SK-N-SH (cell line): Measurements from ENCODE around the gene ZNF646. TPM values are rescaled to one million over a fixed set of nuclear protein-coding genes. Genes with fewer than 3 reads are reported as not detected.

Experiments
- CTCF ChIA-PET: fragments of 300-600, 350-600 bp; formaldehyde crosslinking; extraction: SDS; loops from one replicate; lab custom pipeline; 2021; lab: Yijun Ruan, JAX
- POLR2A ChIA-PET: fragments of 350-600 bp; sonication (Branson Sonifier 250); formaldehyde crosslinking; extraction: SDS; loops from one replicate; lab custom pipeline; 2020; ENCODE audit warnings: antibody characterized with exemption, inconsistent platforms; lab: Yijun Ruan, JAX
- DNase-seq: peaks from one replicate; pipeline ENCODE4 v3.0.0; 2012
- H2AFZ ChIP-seq: fragments of 200-600 bp; sonication (generic); 2 replicates; pipeline ENCODE4 v1.8.1; 2016; ENCODE audit warnings: antibody characterized with exemption, mild to moderate bottlenecking, low read depth
- H3F3A ChIP-seq: fragments of 200-600 bp; sonication (generic); replicated peaks from 2 replicates; pipeline ENCODE3; 2016; ENCODE audit warnings: antibody characterized with exemption, mild to moderate bottlenecking; ENCODE audit not compliant: insufficient read depth
- H3K27ac ChIP-seq, 2 experiments: fragments of 200-500 bp in 1 of 2; fragments of 200-600 bp in 1 of 2; sonication (Bioruptor generic) in 1 of 2; sonication (generic), shearing (Covaris generic) in 1 of 2; 2 replicates each; pipeline versions ENCODE4 v1.5.1 to v1.6.1; 2014 to 2016; ENCODE audit warnings: low read depth in 2 of 2, inconsistent platforms in 1 of 2, low read length in 1 of 2, mild to moderate bottlenecking in 1 of 2, mixed read lengths in 1 of 2
- H3K27me3 ChIP-seq: fragments of 200-600 bp; sonication (generic), shearing (Covaris generic); 2 replicates; pipeline ENCODE4 v1.6.1; 2016; ENCODE audit warnings: mixed run types; ENCODE audit not compliant: insufficient read depth
- H3K36me3 ChIP-seq, 2 experiments: fragments of 200-500 bp in 1 of 2; fragments of 200-600 bp in 1 of 2; sonication (Bioruptor generic) in 1 of 2; sonication (generic) in 1 of 2; replicated peaks in 1 of 2; 2 replicates each; pipeline versions ENCODE3 to v1.5.1; 2014 to 2016; ENCODE audit warnings: low read length in 1 of 2, mild to moderate bottlenecking in 1 of 2; ENCODE audit not compliant: insufficient read depth in 2 of 2, control insufficient read depth in 1 of 2
- H3K4me1 ChIP-seq, 2 experiments: fragments of 200-500 bp in 1 of 2; fragments of 200-600 bp in 1 of 2; sonication (Bioruptor generic) in 1 of 2; sonication (generic), shearing (Covaris generic) in 1 of 2; 2 replicates each; pipeline versions ENCODE4 v1.5.1 to v1.6.1; 2014 to 2016; ENCODE audit warnings: low read depth in 1 of 2, low read length in 1 of 2, mixed run types in 1 of 2; ENCODE audit not compliant: insufficient read depth in 2 of 2, control insufficient read depth in 1 of 2
- H3K4me2 ChIP-seq: fragments of 200-600 bp; sonication (generic), shearing (Covaris generic); 2 replicates; pipeline ENCODE4 v1.6.1; 2017; ENCODE audit warnings: mixed run types
- H3K4me3 ChIP-seq, 2 experiments: fragments of 200-500 bp in 1 of 2; fragments of 200-600 bp in 1 of 2; sonication (Bioruptor generic) in 1 of 2; sonication (generic), shearing (Covaris generic) in 1 of 2; 2 replicates each; pipeline versions ENCODE4 v1.5.1 to v1.8.1; 2014 to 2016; ENCODE audit warnings: low read depth in 2 of 2, inconsistent platforms in 1 of 2, low read length in 1 of 2, mild to moderate bottlenecking in 1 of 2, mixed read lengths in 1 of 2, moderate library complexity in 1 of 2
- H3K79me2 ChIP-seq: fragments of 200-600 bp; sonication (generic); 2 replicates; pipeline ENCODE4 v1.8.1; 2017; ENCODE audit warnings: mild to moderate bottlenecking; ENCODE audit not compliant: insufficient read depth
- H3K9ac ChIP-seq: fragments of 200-600 bp; sonication (generic); 2 replicates; pipeline ENCODE4 v1.6.1; 2017; ENCODE audit warnings: mixed run types
- H3K9me2 ChIP-seq: fragments of 200-600 bp; sonication (generic); 2 replicates; pipeline ENCODE4 v1.6.1; 2017; ENCODE audit warnings: mixed run types
- H3K9me3 ChIP-seq: fragments of 200-600 bp; sonication (generic); 2 replicates; pipeline ENCODE4 v1.6.1; 2017; ENCODE audit warnings: mixed run types, mild to moderate bottlenecking, moderate library complexity
- H4K20me1 ChIP-seq: fragments of 200-600 bp; sonication (generic); 2 replicates; pipeline ENCODE4 v1.6.1; 2017; ENCODE audit warnings: mild to moderate bottlenecking, mixed run types; ENCODE audit not compliant: insufficient read depth
- FOXM1 ChIP-seq: IDR thresholded peaks from 2 replicates; pipeline ENCODE4 v1.4.0; 2012; ENCODE audit warnings: low read depth, mild to moderate bottlenecking
- JUND ChIP-seq: IDR thresholded peaks from 2 replicates; pipeline ENCODE4 v1.4.0; 2012
- NRF1 ChIP-seq: IDR thresholded peaks from 2 replicates; pipeline ENCODE4 v1.6.1; 2012; ENCODE audit warnings: low read depth, mild to moderate bottlenecking, low read length
- RXRA ChIP-seq: IDR thresholded peaks from 2 replicates; pipeline ENCODE4 v1.4.0; 2012; ENCODE audit warnings: low read depth, mild to moderate bottlenecking, borderline replicate concordance
- SIN3A ChIP-seq: IDR thresholded peaks from 2 replicates; pipeline ENCODE4 v1.6.1; 2012; ENCODE audit warnings: low read depth, mild to moderate bottlenecking, low read length, moderate library complexity, borderline replicate concordance
- TAF1 ChIP-seq: IDR thresholded peaks from 2 replicates; pipeline ENCODE4 v1.6.1; 2012; ENCODE audit warnings: low read depth, mild to moderate bottlenecking, low read length, moderate library complexity, borderline replicate concordance
- TCF12 ChIP-seq: IDR thresholded peaks from 2 replicates; pipeline ENCODE4 v1.4.0; 2012
- TEAD4 ChIP-seq: IDR thresholded peaks from 2 replicates; pipeline ENCODE4 v1.4.0; 2012; ENCODE audit warnings: mild to moderate bottlenecking, borderline replicate concordance; ENCODE audit not compliant: insufficient read depth
- WGBS: methylation state at CpG from one replicate; pipeline ENCODE4 v1.1.6; 2017; ENCODE audit warnings: low lambda C conversion rate; 5-methylcytosine and 5-hydroxymethylcytosine counted together
- polyA plus RNA-seq, 3 experiments: library from polyadenylated mRNA; depleted of rRNA; stranded (reverse); fragments of >200 nt; gene quantifications; 2 replicates each; pipeline ENCODE4 v1.2.3, GENCODE V29; 2012
- TF ChIP-seq, protein P1 (sequence below): fragments of 150-350 bp; IDR thresholded peaks from 2 replicates; pipeline ENCODE4 v1.6.1; 2016; ENCODE audit warnings: mild to moderate bottlenecking, low read depth, low read length
- TF ChIP-seq, protein P2 (sequence below): IDR thresholded peaks from 2 replicates; pipeline ENCODE4 v1.6.1; 2012; ENCODE audit warnings: mild to moderate bottlenecking, low read depth, low read length, moderate library complexity
- TF ChIP-seq, protein P3 (sequence below): IDR thresholded peaks from 2 replicates; pipeline ENCODE4 v1.4.0; 2012; ENCODE audit warnings: low read depth
- TF ChIP-seq, protein P4 (sequence below): IDR thresholded peaks from 2 replicates; pipeline ENCODE4 v1.4.0; 2012; ENCODE audit warnings: low read depth, borderline replicate concordance
- TF ChIP-seq, protein P5 (sequence below): fragments of 200-600 bp; sonication (generic); IDR thresholded peaks from 2 replicates; pipeline ENCODE4 v1.6.1; 2017; ENCODE audit warnings: antibody characterized with exemption, mild to moderate bottlenecking, moderate library complexity
- TF ChIP-seq, protein P6 (sequence below): IDR thresholded peaks from 2 replicates; pipeline ENCODE4 v1.4.0; 2012; ENCODE audit warnings: low read depth, borderline replicate concordance

Gene ZNF646
- polyA plus RNA-seq, 1 of the 3 experiments (the other 2 are of a cell fraction) = 3.4 TPM

DNA sequence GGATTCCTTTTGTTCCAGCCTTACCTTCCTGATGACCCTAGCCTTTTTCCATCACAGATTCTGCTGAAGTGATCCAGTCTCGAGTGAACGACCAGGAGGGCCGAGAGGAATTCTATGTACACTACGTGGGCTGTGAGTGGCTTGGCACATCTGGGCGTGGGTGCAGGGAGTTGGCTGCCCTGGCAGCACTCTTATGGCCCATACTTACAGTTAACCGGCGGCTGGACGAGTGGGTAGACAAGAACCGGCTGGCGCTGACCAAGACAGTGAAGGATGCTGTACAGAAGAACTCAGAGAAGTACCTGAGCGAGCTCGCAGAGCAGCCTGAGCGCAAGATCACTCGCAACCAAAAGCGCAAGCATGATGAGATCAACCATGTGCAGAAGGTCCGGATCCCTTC is 45.9 kb downstream of the ZNF646 start:
- Histone ChIP-seq H2AFZ (no peak overlapping the region), H3F3A (peaks cover 6% of the 10 kb centered on the region), H3K36me3 (peaks cover 23 to 43% of the 10 kb centered on the region in 2 experiments), H4K20me1 (peaks cover 5% of the 10 kb centered on the region; the same call in 1 of the 2 replicates), H3K9ac (no peak overlapping the region), H3K9me3 (no peaks in the 10 kb centered on the region), H3K27me3 (no peaks in the 10 kb centered on the region), H3K27ac (no peak overlapping the region), H3K4me3 (no peak overlapping the region), H3K4me2 (no peak overlapping the region), H3K79me2 (peaks cover 40% of the 10 kb centered on the region), H3K9me2 (no peaks in the 10 kb centered on the region), H3K4me1 (peaks cover 6 to 8% of the 10 kb centered on the region in 2 experiments; a peak in 2 of 4 replicates)
- no peak for DNase-seq
- POLR2A ChIA-PET = no interaction called here
- TF ChIP-seq, protein P1, sequence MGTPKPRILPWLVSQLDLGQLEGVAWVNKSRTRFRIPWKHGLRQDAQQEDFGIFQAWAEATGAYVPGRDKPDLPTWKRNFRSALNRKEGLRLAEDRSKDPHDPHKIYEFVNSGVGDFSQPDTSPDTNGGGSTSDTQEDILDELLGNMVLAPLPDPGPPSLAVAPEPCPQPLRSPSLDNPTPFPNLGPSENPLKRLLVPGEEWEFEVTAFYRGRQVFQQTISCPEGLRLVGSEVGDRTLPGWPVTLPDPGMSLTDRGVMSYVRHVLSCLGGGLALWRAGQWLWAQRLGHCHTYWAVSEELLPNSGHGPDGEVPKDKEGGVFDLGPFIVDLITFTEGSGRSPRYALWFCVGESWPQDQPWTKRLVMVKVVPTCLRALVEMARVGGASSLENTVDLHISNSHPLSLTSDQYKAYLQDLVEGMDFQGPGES = no peak
- TF ChIP-seq, protein P2, sequence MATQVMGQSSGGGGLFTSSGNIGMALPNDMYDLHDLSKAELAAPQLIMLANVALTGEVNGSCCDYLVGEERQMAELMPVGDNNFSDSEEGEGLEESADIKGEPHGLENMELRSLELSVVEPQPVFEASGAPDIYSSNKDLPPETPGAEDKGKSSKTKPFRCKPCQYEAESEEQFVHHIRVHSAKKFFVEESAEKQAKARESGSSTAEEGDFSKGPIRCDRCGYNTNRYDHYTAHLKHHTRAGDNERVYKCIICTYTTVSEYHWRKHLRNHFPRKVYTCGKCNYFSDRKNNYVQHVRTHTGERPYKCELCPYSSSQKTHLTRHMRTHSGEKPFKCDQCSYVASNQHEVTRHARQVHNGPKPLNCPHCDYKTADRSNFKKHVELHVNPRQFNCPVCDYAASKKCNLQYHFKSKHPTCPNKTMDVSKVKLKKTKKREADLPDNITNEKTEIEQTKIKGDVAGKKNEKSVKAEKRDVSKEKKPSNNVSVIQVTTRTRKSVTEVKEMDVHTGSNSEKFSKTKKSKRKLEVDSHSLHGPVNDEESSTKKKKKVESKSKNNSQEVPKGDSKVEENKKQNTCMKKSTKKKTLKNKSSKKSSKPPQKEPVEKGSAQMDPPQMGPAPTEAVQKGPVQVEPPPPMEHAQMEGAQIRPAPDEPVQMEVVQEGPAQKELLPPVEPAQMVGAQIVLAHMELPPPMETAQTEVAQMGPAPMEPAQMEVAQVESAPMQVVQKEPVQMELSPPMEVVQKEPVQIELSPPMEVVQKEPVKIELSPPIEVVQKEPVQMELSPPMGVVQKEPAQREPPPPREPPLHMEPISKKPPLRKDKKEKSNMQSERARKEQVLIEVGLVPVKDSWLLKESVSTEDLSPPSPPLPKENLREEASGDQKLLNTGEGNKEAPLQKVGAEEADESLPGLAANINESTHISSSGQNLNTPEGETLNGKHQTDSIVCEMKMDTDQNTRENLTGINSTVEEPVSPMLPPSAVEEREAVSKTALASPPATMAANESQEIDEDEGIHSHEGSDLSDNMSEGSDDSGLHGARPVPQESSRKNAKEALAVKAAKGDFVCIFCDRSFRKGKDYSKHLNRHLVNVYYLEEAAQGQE = no peak
- TF ChIP-seq, protein P3, sequence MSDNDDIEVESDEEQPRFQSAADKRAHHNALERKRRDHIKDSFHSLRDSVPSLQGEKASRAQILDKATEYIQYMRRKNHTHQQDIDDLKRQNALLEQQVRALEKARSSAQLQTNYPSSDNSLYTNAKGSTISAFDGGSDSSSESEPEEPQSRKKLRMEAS = no peak
- TF ChIP-seq, protein P4, sequence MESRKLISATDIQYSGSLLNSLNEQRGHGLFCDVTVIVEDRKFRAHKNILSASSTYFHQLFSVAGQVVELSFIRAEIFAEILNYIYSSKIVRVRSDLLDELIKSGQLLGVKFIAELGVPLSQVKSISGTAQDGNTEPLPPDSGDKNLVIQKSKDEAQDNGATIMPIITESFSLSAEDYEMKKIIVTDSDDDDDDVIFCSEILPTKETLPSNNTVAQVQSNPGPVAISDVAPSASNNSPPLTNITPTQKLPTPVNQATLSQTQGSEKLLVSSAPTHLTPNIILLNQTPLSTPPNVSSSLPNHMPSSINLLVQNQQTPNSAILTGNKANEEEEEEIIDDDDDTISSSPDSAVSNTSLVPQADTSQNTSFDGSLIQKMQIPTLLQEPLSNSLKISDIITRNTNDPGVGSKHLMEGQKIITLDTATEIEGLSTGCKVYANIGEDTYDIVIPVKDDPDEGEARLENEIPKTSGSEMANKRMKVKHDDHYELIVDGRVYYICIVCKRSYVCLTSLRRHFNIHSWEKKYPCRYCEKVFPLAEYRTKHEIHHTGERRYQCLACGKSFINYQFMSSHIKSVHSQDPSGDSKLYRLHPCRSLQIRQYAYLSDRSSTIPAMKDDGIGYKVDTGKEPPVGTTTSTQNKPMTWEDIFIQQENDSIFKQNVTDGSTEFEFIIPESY = no peak
- CTCF ChIA-PET = interaction anchor here (1.4 to 4.1 kb wide), 2 partner anchors 23 to 135 kb away, joined by 4 to 30 read pairs; no protein-coding TSS in a partner anchor
- 96% methylated on average over 15 of the region's 16 CpGs for WGBS

DNA sequence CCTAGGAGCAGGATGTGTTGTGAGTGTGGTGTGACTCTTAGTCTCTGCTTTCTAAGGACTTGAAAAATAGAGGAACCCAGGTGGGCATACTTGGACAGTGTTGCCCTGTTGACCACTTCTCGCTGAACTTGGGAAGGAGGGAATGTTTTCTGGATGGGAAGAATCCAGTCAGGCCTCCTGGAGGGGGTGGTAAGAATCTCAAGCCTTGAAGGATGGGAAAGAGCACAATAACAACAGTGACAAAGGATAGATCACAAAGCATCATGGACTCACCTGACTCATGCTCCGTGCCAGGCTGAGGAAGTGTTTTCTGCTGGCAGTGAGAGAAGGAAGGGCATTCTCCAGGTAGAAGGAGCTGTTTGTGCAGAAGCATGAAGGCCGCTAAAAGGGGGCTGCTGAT is 51.6 kb downstream of the ZNF646 start:
- H3K36me3 ChIP-seq = peaks cover 18 to 23% of the 10 kb centered on the region in 2 experiments
- peaks cover under 1% of the 10 kb centered on the region; the same call in 1 of the 2 replicates for H3K79me2 ChIP-seq
- no peak overlapping the region for H3K4me3 ChIP-seq
- ChIA-PET POLR2A (interaction anchor here (2.8 kb wide), 1 partner anchor 9 kb away, joined by 12 read pairs; the partner anchor contains the start of gene KAT8), CTCF (interaction anchor here (1.3 kb wide), 1 partner anchor 16 kb away, joined by 4 read pairs; no protein-coding TSS in a partner anchor)
- no peaks in the 10 kb centered on the region for H3K9me3 ChIP-seq
- H3K4me1 ChIP-seq = no peaks in the 10 kb centered on the region
- no peak for DNase-seq
- H3K4me2 ChIP-seq = no peak overlapping the region
- no peaks in the 10 kb centered on the region for H3K9me2 ChIP-seq
- no peak overlapping the region for H2AFZ ChIP-seq
- 95% methylated on average over 3 of the region's 3 CpGs for WGBS
- peaks cover 3% of the 10 kb centered on the region for H3F3A ChIP-seq
- no peak overlapping the region for H3K9ac ChIP-seq
- H3K27me3 ChIP-seq = no peaks in the 10 kb centered on the region
- H4K20me1 ChIP-seq = no peaks in the 10 kb centered on the region
- H3K27ac ChIP-seq = no peak overlapping the region
- no peak for TF ChIP-seq TEAD4
- TF ChIP-seq TAF1 = no peak
- TF ChIP-seq, protein P4 = no peak
- no peak for TF ChIP-seq NRF1
- no peak for TF ChIP-seq SIN3A
- no peak for TF ChIP-seq RXRA
- no peak for TF ChIP-seq FOXM1
- no peak for TF ChIP-seq TCF12
- TF ChIP-seq, protein P5, sequence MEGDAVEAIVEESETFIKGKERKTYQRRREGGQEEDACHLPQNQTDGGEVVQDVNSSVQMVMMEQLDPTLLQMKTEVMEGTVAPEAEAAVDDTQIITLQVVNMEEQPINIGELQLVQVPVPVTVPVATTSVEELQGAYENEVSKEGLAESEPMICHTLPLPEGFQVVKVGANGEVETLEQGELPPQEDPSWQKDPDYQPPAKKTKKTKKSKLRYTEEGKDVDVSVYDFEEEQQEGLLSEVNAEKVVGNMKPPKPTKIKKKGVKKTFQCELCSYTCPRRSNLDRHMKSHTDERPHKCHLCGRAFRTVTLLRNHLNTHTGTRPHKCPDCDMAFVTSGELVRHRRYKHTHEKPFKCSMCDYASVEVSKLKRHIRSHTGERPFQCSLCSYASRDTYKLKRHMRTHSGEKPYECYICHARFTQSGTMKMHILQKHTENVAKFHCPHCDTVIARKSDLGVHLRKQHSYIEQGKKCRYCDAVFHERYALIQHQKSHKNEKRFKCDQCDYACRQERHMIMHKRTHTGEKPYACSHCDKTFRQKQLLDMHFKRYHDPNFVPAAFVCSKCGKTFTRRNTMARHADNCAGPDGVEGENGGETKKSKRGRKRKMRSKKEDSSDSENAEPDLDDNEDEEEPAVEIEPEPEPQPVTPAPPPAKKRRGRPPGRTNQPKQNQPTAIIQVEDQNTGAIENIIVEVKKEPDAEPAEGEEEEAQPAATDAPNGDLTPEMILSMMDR = no peak
- TF ChIP-seq, protein P6, sequence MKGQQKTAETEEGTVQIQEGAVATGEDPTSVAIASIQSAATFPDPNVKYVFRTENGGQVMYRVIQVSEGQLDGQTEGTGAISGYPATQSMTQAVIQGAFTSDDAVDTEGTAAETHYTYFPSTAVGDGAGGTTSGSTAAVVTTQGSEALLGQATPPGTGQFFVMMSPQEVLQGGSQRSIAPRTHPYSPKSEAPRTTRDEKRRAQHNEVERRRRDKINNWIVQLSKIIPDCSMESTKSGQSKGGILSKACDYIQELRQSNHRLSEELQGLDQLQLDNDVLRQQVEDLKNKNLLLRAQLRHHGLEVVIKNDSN = no peak
- no peak for TF ChIP-seq JUND
